Heart right ventricle (tissue), 16 donors: ENCODE data around the gene CARHSP1. TPM values are rescaled to one million over a fixed set of nuclear protein-coding genes. Genes with fewer than 3 reads are reported as not detected.
"Not testable (repeated sequence)": the region's sequence is repeated elsewhere in the genome, so short reads cannot be mapped to it uniquely, and the experiment has no call there.

Experiments
- ATAC-seq, 8 donors: fragments of 200-7000 bp; cut with Tn5 transposase; one replicate each; pipeline ENCODE4 v1.9.1; 2020; ENCODE audit warnings: mild to moderate bottlenecking in 8 of 8, moderate library complexity in 8 of 8, moderate number of reproducible peaks in 1 of 8
- DNase-seq, 2 donors: peaks; one replicate each; pipeline ENCODE4 v3.0.0-alpha.2; 2020
- H3K27ac ChIP-seq, 10 donors: fragments of 200-600 bp; sonication (generic) in 2 of 10; one replicate each; pipeline versions ENCODE4 v1.5.0 to v1.8.0; 2020 to 2022; ENCODE audit warnings: mild to moderate bottlenecking in 3 of 10
- H3K27me3 ChIP-seq, 7 donors: fragments of 200-600 bp; one replicate each; pipeline ENCODE4 v1.8.0; 2021 to 2022; ENCODE audit warnings: mild to moderate bottlenecking in 2 of 7
- H3K36me3 ChIP-seq, 9 donors: fragments of 200-600 bp; sonication (generic) in 1 of 9; one replicate each; pipeline versions ENCODE4 v1.5.0 to v1.8.0; 2020 to 2022; ENCODE audit warnings: mild to moderate bottlenecking in 2 of 9
- H3K4me1 ChIP-seq, 9 donors: fragments of 200-600 bp; sonication (generic) in 1 of 9; one replicate each; pipeline versions ENCODE4 v1.5.0 to v1.8.0; 2020 to 2022; ENCODE audit warnings: mild to moderate bottlenecking in 4 of 9
- H3K4me3 ChIP-seq, 10 donors: fragments of 200-600 bp; sonication (generic) in 2 of 10; one replicate each; pipeline versions ENCODE4 v1.5.0 to v1.8.0; 2020 to 2022; ENCODE audit warnings: mild to moderate bottlenecking in 7 of 10, moderate library complexity in 2 of 10
- H3K9me3 ChIP-seq, 11 donors: fragments of 200-600 bp in 10 of 11; sonication (generic) in 2 of 11; one replicate each; pipeline versions ENCODE4 v1.5.0 to v1.8.0; 2013 to 2022; ENCODE audit warnings: mild to moderate bottlenecking in 2 of 11, control low read depth in 1 of 11, moderate library complexity in 1 of 11
- WGBS, 2 donors: extraction: QIAGEN DNeasy Blood & Tissue Kit; methylation state at CpG; one replicate each; pipeline ENCODE4 v1.1.7; 2013; ENCODE audit warnings: inconsistent platforms in 1 of 2; 5-methylcytosine and 5-hydroxymethylcytosine counted together
- intact Hi-C, 10 donors: fragments of 100-400 bp; cut with DNase I; formaldehyde crosslinking; loops; one replicate each; pipeline versions ENCODE4 v1.11.1 to v1.14.2; 2022
- long read RNA-seq, 3 donors: library from polyadenylated mRNA; unstranded; transcript quantifications; one replicate each; pipeline ENCODE4 v2.0.0, GENCODE V29; 2020 to 2021
- polyA plus RNA-seq, 2 donors: library from polyadenylated mRNA; stranded (reverse); fragments of 200-250 nt; gene quantifications; one replicate each; pipeline ENCODE4 v1.2.3, GENCODE V29; 2013
- total RNA-seq, 10 donors: library from RNA; stranded (reverse); fragmentation: NEBNext Ultra II Directional in 3 of 10; extraction: Animal tissue kit (Norgen Biotek cat#: 25700) in 3 of 10; gene quantifications; one replicate each; pipeline versions ENCODE4 v1.2.1 to v1.2.4, GENCODE V29; 2021 to 2023
- TF ChIP-seq, protein P1 (sequence below), 9 donors: fragments of 200-600 bp; sonication (generic) in 2 of 9; IDR thresholded peaks; one replicate each; pipeline versions ENCODE4 v1.5.0 to v1.8.0; 2021 to 2022; ENCODE audit warnings: antibody characterized with exemption in 9 of 9, mild to moderate bottlenecking in 5 of 9, moderate library complexity in 1 of 9
- donor health status: Arrhythmogenic right ventricular cardiomyopathy.
- donor health status: ischemic (EF 13 %, LVEDD 7.1; RV severe dilation, severe dysfunction).
- donor health status: healthy with polysubstance abuse.
- donor health status: DM: no; HTN: yes; CAD: no.
- donor health status: DM: no; HTN: no; CAD: no.
- donor health status: ischemic (EF 25% LVEDD 6.9; RV normal size, moderate dysfunction).
- donor health status: ischemic (EF 25% LVEDD 5.7; RV mildly dilated, moderate dysfunction).
- donor health status: healthy.
- donor health status: DM: yes; HTN: yes; CAD: no.
- donor health status: Ischemic cardiomyopathy.
- donor health status: ischemic (EF 35%, LVEDD 5.7; RV mildly dilated, moderate dysfunction).
- donor health status: nonischemic (EF 11% LVEDD 7.7; RV severe dilation, severe dysfunction).
- donor health status: DM: yes; HTN: yes; CAD: no.
- donor health status: PGD.
- donor health status: ischemic (EF 29% LVEDD 5.4; RV normal size, mild dysfunction).
- donor health status: nonischemic (EF 23%, LVEDD 6.1; RV moderate dilation, normal function).

Gene CARHSP1
- total RNA-seq = 10 to 100 TPM; 12.7 to 35.7 (median 24.8) TPM
- 10 to 100 TPM; 40.8 to 76.3 TPM for polyA plus RNA-seq
- long read RNA-seq, donor 1, transcript CARHSP1-201 (4 exons, 746 nt) = major isoform, 15 of 35 reads
- long read RNA-seq, donor 1, partial matches to known transcripts = 2 of 35 reads
- long read RNA-seq, donor 1, other reads (novel, unspliced or antisense) = 16 of 35 reads
- long read RNA-seq, donor 2, transcript CARHSP1-201 (4 exons, 746 nt) = major isoform, 8 of 28 reads
- long read RNA-seq, donor 2, partial matches to known transcripts = 1 of 28 reads
- long read RNA-seq, donor 2, other reads (novel, unspliced or antisense) = 17 of 28 reads
- long read RNA-seq, donor 3, transcript CARHSP1-201 (4 exons, 746 nt) = major isoform, 7 of 16 reads
- long read RNA-seq, donor 3, partial matches to known transcripts = 0 of 16 reads
- long read RNA-seq, donor 3, other reads (novel, unspliced or antisense) = 9 of 16 reads

DNA sequence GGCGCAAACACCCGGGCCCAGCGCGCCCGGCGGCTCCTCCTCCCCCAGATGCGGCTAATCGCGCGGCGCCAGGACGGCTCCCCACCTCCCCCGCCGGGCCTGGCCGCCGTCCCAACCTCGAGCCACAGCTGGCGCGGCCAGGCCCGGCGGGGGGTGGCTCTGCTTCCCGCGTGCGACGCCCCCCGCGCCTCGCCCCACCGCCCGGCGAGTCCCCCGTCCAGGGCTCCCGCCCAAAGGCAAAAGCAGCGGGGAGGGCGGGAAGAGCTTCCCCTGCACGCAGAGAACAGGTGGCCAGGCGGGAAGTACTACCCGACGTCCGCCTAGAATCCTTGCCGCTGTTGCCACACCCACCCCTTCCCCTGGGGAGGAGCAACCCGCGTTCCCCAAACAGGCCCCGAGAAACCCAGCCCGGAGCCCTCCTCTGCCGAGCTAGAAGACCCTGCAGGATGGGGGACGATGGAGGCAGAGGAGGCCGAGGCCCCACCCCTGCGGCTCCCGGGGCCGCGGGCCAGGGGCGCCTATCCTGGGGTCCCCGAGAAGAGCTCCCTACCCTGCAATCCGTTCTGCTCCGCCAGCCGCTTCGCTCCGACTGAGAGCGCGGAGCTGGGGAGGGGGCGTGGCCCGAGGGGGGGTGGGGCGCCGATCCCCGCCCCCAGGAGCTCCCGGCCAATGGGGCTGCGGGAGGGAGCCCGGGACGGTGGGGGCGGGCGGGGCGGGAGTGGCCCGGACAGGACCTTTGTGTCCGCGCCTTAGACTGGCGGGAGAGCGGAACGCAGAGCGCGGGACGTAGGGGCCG is at the start of gene CARHSP1:
Gene CARHSP1, minus strand, starts transcription at position 591 of the 796 bp plus-strand sequence. CDS start 9,678 bp downstream, outside the sequence.
- WGBS, 2 donors = 0 to 1% methylated on average over 72 to 83 of the region's 83 CpGs
- intact Hi-C loops = loop anchor here in 5 of 10 donors (1.0 to 5.0 kb wide), 3 partner anchors 70 to 71 kb away; partner anchors contain the start of genes PMM2 (in 4 of the 5) and TMEM186 (in 4 of the 5)
- Histone ChIP-seq H3K36me3 (no peaks in the 10 kb centered on the region), H3K9me3 (no peaks in the 10 kb centered on the region), H3K4me3 (peak within 1 kb of the TSS; percentile 54 to 96 (median 78)), H3K27me3 (no peaks in the 10 kb centered on the region), H3K4me1 (peaks cover 21 to 63% (median 47%) of the 10 kb centered on the region in 9 donors), H3K27ac (peak within 1 kb of the TSS; percentile 83 to 96 (median 86))
- ATAC-seq (peak; percentile 83 to 93 (median 89)), DNase-seq (peak; percentile 86 to 90)
- TF ChIP-seq, protein P1, sequence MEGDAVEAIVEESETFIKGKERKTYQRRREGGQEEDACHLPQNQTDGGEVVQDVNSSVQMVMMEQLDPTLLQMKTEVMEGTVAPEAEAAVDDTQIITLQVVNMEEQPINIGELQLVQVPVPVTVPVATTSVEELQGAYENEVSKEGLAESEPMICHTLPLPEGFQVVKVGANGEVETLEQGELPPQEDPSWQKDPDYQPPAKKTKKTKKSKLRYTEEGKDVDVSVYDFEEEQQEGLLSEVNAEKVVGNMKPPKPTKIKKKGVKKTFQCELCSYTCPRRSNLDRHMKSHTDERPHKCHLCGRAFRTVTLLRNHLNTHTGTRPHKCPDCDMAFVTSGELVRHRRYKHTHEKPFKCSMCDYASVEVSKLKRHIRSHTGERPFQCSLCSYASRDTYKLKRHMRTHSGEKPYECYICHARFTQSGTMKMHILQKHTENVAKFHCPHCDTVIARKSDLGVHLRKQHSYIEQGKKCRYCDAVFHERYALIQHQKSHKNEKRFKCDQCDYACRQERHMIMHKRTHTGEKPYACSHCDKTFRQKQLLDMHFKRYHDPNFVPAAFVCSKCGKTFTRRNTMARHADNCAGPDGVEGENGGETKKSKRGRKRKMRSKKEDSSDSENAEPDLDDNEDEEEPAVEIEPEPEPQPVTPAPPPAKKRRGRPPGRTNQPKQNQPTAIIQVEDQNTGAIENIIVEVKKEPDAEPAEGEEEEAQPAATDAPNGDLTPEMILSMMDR (IDR thresholded peaks at IDR 0.05) = no peak

DNA sequence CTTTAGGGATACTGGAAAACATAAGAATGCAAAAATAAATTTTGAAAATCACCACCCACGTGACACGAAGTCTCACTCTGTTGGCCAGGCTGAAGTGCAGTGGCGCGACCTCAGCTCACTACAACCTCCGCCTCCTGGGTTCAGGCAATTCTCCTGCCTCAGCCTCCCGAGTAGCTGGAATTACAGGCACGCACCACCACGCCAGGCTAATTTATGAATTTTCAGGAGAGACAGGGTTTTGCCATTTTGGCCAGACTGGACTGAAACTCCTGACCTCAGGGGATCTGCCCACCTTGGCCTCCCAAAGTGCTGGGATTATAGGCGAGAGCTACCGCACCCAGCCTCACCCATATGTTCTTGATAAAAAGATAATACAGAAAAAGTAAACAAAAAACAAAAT is 48.5 kb upstream of the CARHSP1 start:
- not testable (repeated sequence) for DNase-seq, H3K27ac ChIP-seq, H3K4me1 ChIP-seq, H3K27me3 ChIP-seq, ATAC-seq, H3K9me3 ChIP-seq, H3K4me3 ChIP-seq
- peaks cover 0 to 100% (median 69%) of the 10 kb centered on the region in 9 donors for H3K36me3 ChIP-seq
- intact Hi-C loops = loop anchor here in 1 of 10 donors (10.0 kb wide), 1 partner anchor 217 kb away; no protein-coding TSS in a partner anchor
- 97% methylated on average over 10 of the region's 10 CpGs for WGBS, 2 donors

DNA sequence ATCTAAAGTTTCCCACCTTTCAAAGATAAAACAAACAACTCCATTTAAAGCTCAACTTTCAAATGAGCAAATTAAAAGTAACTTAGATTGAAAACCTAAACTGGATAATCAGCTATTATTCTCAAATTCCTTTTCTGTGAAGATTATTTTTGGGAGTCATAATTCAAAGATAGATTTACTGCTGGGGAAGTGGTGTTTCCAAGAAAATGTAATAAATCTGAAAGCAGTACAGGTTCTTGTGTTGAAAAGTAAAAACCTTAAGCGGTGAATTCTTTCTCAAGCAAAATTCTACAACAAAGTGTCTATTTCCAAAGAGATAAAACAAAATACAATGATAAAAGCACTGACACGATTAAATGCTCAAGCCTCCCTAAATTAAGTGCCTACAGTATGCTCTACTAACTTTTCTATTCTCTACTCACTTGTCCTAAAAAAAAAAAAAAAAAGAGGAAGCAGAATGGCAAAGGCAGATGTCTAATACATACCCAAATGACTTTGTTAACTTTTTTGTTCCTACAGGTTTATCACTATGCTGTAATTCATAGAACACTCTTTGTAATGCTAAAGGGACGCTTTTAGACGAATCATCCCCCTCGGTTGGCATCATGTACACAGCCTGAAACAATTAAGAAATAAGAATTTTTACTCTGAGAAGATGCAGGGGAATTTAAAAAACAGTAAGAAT is 47.9 kb upstream of the CARHSP1 start:
- WGBS, 2 donors = 90 to 92% methylated on average over 5 of the region's 5 CpGs
- intact Hi-C loops = loop anchor here in 1 of 10 donors (10.0 kb wide), 1 partner anchor 218 kb away; no protein-coding TSS in a partner anchor
- H3K27me3 ChIP-seq = no peaks in the 10 kb centered on the region
- peaks cover 0 to 100% (median 72%) of the 10 kb centered on the region in 9 donors for H3K36me3 ChIP-seq
- no peaks in the 10 kb centered on the region for H3K9me3 ChIP-seq
- DNase-seq (no peak), ATAC-seq (no peak)
- H3K27ac ChIP-seq = no peak overlapping the region
- no peak overlapping the region for H3K4me3 ChIP-seq
- TF ChIP-seq, protein P1 (IDR thresholded peaks at IDR 0.05) = no peak
- no peaks in the 10 kb centered on the region for H3K4me1 ChIP-seq

DNA sequence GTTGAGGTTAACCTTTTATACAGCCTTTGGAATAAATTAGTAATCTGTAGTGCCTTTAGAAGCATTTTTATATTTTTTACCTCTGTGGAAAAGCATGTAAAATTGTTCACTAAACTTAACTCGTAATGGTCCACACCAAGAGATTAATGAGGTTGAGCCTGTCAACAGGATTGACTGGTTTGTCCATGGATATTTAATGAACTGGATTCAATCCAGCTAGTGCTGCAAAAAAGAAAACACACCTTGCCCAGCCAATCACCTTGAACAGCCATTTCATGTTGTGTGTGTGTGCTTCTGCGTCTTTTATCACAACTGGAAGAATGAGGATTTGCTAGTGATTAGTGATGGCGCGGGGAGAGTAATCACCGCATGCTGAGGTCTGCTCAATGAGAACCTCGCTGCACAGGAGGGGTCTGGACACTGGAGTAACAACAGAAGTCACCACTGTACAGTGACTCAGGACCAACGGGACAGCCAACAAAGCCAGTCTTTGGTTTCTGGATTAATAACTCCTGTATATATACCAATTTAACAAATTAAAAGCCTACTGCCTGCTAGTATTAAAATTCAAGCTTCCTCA is 47.0 kb upstream of the CARHSP1 start:
- H3K27me3 ChIP-seq = no peaks in the 10 kb centered on the region
- H3K9me3 ChIP-seq = no peaks in the 10 kb centered on the region
- H3K4me1 ChIP-seq = no peaks in the 10 kb centered on the region
- intact Hi-C loops = loop anchor here in 1 of 10 donors (10.0 kb wide), 1 partner anchor 219 kb away; no protein-coding TSS in a partner anchor
- ATAC-seq (no peak), DNase-seq (no peak)
- TF ChIP-seq, protein P1 (IDR thresholded peaks at IDR 0.05) = no peak
- H3K36me3 ChIP-seq = peaks cover 0 to 100% (median 70%) of the 10 kb centered on the region in 9 donors
- no peak overlapping the region for H3K27ac ChIP-seq
- 92 to 93% methylated on average over 7 of the region's 7 CpGs for WGBS, 2 donors
- no peak overlapping the region for H3K4me3 ChIP-seq
